Upper lobe of left lung (tissue), 4 donors: ENCODE measurements around the gene ORAI2.

Source experiments
- POLR2A ChIP-seq, 4 donors: fragments of 450-650 bp; IDR thresholded peaks; one replicate each; pipeline ENCODE4 v1.5.1; 2016 to 2017; ENCODE audit warnings: antibody characterized with exemption in 4 of 4, mild to moderate bottlenecking in 2 of 4
- POLR2AphosphoS5 ChIP-seq, 2 donors: sonication (generic); formaldehyde crosslinking; IDR thresholded peaks; one replicate each; pipeline ENCODE4 v1.5.1; 2017; ENCODE audit warnings: antibody characterized with exemption in 2 of 2
- TF ChIP-seq, protein P1 (sequence below), 6 experiments: fragments of 450-650 bp in 4 of 6; fragments of 200-600 bp in 2 of 6; sonication (generic) in 2 of 6; IDR thresholded peaks; one replicate each; pipeline ENCODE4 v1.5.1; 2016 to 2019; ENCODE audit warnings: antibody characterized with exemption in 6 of 6

DNA sequence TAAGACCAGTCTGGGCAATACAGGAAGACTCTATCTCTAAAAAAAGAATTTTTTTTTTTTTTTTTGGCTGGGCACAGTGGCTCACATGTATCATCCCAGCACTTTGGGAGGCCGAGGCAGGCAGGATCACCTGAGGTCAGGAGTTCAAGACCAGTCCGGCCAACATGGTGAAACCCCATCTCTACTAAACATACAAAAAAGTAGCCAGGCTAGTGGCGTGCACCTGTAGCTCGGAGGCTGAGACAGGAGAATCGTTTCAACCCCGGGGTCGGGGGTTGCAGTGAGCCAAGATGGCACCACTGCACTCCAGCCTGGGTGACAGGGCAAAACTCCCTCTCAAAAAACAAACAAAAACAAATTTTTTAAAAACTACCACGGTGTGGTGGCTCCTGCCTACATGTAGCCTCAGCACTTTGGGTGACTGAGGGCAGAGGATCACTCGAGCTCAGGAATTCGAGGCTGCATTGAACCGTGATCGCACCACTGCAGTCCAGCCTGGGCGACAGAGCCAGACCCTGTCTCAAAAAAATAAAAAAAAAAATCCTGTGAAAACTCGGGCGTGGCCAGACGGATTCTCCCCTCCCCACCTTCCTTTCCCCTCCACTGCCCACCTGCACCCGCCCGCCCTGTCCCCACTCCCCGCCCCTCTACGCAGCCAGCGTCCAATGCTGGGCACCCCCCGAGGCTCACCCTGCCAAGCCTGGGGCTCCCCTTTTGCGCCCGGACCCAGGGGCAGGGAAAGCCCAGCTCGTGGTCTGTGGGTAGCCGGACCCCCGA, 745 bp upstream of the ORAI2 start:
- TF ChIP-seq POLR2A (IDR thresholded peaks at IDR 0.05) = no peak
- TF ChIP-seq, protein P1, sequence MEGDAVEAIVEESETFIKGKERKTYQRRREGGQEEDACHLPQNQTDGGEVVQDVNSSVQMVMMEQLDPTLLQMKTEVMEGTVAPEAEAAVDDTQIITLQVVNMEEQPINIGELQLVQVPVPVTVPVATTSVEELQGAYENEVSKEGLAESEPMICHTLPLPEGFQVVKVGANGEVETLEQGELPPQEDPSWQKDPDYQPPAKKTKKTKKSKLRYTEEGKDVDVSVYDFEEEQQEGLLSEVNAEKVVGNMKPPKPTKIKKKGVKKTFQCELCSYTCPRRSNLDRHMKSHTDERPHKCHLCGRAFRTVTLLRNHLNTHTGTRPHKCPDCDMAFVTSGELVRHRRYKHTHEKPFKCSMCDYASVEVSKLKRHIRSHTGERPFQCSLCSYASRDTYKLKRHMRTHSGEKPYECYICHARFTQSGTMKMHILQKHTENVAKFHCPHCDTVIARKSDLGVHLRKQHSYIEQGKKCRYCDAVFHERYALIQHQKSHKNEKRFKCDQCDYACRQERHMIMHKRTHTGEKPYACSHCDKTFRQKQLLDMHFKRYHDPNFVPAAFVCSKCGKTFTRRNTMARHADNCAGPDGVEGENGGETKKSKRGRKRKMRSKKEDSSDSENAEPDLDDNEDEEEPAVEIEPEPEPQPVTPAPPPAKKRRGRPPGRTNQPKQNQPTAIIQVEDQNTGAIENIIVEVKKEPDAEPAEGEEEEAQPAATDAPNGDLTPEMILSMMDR (IDR thresholded peaks at IDR 0.05) = no peak
- no peak for TF ChIP-seq POLR2AphosphoS5 (IDR thresholded peaks at IDR 0.05)
